HL-60 (cell line): ENCODE results near the gene BRSK1.

Source experiments
- DNase-seq, 2 experiments: peaks; one replicate each; pipeline ENCODE4 v3.0.0-alpha.2; 2010 to 2020; ENCODE audit warnings: low read depth in 1 of 2, low spot score in 1 of 2
- H3K27ac ChIP-seq: fragments of 250-450 bp; sonication (Bioruptor Pico); replicated peaks from 2 replicates; pipeline ENCODE4 v1.5.1; 2020; ENCODE audit warnings: mild to moderate bottlenecking, moderate library complexity
- H3K27me3 ChIP-seq: fragments of 250-450 bp; sonication (Bioruptor Pico); 2 replicates; pipeline ENCODE4 v1.5.1; 2021; ENCODE audit warnings: mild to moderate bottlenecking, moderate library complexity; ENCODE audit not compliant: insufficient read depth, poor library complexity, severe bottlenecking
- H3K4me3 ChIP-seq: replicated peaks from 2 replicates; pipeline ENCODE4 v1.5.1; 2011; ENCODE audit warnings: mild to moderate bottlenecking, control low read depth, low read length; ENCODE audit not compliant: insufficient read depth
- GABPA ChIP-seq: IDR thresholded peaks from 2 replicates; pipeline ENCODE4 v1.6.1; 2012; ENCODE audit warnings: low read depth
- POLR2AphosphoS5 ChIP-seq: IDR thresholded peaks from 2 replicates; pipeline ENCODE4 v1.6.1; 2012; ENCODE audit warnings: low read depth
- SPI1 ChIP-seq: IDR thresholded peaks from 2 replicates; pipeline ENCODE4 v1.6.1; 2012; ENCODE audit warnings: low read depth, mild to moderate bottlenecking, borderline replicate concordance
- TF ChIP-seq, protein P1 (sequence below): IDR thresholded peaks from 2 replicates; pipeline ENCODE4 v1.6.1; 2012; ENCODE audit warnings: low read depth; ENCODE audit not compliant: insufficient replicate concordance
- TF ChIP-seq, protein P2 (sequence below): IDR thresholded peaks from one replicate; pipeline ENCODE4 v1.5.1; 2011; ENCODE audit warnings: low read length, control low read depth, inconsistent platforms; ENCODE audit not compliant: insufficient read depth

Gene BRSK1

DNA sequence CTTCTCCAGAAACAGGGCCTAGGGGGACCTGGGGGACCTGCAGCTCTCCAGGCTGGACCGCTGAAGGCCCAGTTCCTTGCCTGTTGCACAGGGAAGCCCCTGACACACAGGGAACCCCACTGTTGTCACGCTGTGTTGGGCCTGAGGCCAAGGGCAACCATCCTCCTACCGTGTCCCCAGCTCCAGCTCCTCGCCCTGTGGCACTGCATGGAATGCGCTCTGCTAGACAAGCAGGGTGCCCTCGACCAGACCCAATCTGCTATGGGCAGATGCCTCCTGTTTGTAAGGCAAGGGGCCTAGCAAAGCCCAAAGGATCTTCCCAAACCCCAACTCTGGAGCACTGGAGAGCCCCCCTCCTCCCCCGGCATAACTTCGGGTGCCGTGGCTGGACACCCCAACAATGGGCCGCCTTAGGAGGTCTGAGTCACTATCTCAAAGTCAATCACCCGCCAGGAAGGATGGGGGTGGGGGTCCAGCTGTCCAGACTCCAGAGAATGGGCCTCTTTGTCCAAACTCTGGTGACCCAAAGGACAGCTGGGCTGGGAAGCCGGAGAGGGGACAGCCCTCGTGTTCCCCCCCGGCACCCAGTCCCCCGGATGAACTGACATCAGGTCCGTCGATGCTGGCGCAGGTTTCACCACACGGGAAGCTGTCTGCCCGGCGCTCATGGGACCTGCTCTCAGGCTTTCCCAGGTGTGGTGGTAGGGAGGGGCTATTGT, 3.7 kb downstream of the BRSK1 start:
- no peak for DNase-seq
- no peak for TF ChIP-seq POLR2AphosphoS5
- TF ChIP-seq, protein P1, sequence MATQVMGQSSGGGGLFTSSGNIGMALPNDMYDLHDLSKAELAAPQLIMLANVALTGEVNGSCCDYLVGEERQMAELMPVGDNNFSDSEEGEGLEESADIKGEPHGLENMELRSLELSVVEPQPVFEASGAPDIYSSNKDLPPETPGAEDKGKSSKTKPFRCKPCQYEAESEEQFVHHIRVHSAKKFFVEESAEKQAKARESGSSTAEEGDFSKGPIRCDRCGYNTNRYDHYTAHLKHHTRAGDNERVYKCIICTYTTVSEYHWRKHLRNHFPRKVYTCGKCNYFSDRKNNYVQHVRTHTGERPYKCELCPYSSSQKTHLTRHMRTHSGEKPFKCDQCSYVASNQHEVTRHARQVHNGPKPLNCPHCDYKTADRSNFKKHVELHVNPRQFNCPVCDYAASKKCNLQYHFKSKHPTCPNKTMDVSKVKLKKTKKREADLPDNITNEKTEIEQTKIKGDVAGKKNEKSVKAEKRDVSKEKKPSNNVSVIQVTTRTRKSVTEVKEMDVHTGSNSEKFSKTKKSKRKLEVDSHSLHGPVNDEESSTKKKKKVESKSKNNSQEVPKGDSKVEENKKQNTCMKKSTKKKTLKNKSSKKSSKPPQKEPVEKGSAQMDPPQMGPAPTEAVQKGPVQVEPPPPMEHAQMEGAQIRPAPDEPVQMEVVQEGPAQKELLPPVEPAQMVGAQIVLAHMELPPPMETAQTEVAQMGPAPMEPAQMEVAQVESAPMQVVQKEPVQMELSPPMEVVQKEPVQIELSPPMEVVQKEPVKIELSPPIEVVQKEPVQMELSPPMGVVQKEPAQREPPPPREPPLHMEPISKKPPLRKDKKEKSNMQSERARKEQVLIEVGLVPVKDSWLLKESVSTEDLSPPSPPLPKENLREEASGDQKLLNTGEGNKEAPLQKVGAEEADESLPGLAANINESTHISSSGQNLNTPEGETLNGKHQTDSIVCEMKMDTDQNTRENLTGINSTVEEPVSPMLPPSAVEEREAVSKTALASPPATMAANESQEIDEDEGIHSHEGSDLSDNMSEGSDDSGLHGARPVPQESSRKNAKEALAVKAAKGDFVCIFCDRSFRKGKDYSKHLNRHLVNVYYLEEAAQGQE, result no peak
- TF ChIP-seq SPI1, result no peak
- no peak overlapping the region for H3K27ac ChIP-seq
- H3K27me3 ChIP-seq, result peaks cover 3% of the 10 kb centered on the region
- no peak overlapping the region for H3K4me3 ChIP-seq

DNA sequence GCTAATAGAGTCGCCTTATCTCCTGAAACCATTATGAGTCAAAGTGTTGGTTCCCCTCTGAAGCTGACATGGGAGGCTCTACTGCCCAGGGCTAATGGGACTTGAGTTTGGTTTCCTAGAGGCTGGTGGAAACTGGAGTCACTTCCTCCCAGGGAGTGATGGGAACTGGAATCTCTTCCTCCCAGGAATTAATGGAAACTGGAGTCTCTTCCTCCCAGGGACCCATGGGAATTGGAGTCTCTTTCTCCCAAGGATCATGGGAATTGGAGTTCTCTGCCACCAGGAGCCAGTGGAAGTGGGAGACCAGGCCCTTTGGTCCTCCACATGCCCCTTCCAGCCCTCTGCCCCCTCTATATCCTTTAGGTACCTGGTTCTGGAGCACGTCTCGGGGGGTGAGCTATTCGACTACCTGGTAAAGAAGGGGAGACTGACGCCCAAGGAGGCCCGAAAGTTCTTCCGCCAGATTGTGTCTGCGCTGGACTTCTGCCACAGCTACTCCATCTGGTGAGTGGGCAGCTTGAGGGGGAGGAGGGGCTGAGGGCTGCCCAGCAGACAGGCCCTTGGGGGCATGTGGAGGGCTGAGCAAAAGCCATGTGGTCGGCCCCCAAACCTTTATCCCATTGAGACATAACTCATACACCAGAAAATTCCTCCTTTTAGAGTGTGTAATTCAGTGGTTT, 5.5 kb downstream of the BRSK1 start:
- no peak overlapping the region for H3K27ac ChIP-seq
- TF ChIP-seq POLR2AphosphoS5, result no peak
- no peak for TF ChIP-seq GABPA
- TF ChIP-seq, protein P2, sequence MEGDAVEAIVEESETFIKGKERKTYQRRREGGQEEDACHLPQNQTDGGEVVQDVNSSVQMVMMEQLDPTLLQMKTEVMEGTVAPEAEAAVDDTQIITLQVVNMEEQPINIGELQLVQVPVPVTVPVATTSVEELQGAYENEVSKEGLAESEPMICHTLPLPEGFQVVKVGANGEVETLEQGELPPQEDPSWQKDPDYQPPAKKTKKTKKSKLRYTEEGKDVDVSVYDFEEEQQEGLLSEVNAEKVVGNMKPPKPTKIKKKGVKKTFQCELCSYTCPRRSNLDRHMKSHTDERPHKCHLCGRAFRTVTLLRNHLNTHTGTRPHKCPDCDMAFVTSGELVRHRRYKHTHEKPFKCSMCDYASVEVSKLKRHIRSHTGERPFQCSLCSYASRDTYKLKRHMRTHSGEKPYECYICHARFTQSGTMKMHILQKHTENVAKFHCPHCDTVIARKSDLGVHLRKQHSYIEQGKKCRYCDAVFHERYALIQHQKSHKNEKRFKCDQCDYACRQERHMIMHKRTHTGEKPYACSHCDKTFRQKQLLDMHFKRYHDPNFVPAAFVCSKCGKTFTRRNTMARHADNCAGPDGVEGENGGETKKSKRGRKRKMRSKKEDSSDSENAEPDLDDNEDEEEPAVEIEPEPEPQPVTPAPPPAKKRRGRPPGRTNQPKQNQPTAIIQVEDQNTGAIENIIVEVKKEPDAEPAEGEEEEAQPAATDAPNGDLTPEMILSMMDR, result no peak
- TF ChIP-seq, protein P1, result no peak
- TF ChIP-seq SPI1, result no peak
- no peak for DNase-seq
- H3K4me3 ChIP-seq, result no peak overlapping the region
- no peaks in the 10 kb centered on the region for H3K27me3 ChIP-seq

DNA sequence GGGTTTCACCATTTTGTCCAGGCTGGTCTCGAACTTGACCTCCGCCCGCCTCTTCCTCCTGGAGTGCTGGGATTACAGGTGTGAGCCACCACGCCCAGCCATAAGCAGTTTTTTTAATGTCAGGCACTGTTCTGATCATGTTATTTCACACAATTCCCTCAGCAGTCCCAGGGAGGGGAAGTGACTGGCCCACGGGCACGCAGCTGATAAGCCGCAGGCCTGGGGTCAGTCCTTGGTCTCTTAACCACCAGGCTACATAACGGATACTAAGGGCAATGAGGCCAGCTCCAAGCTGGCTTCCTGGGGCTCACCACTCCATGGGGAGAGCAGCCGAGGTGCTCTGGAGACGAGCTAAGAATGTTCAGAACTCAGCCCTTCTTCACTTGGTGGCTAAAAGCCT, 13.5 kb downstream of the BRSK1 start:
- no peak overlapping the region for H3K27ac ChIP-seq
- no peak overlapping the region for H3K4me3 ChIP-seq
- TF ChIP-seq GABPA (no peak), SPI1 (peak; percentile 38; the same call in 1 of the 2 replicates)
- DNase-seq, result peak in 1 of 2 experiments; percentile 24
- H3K27me3 ChIP-seq, result no peaks in the 10 kb centered on the region

DNA sequence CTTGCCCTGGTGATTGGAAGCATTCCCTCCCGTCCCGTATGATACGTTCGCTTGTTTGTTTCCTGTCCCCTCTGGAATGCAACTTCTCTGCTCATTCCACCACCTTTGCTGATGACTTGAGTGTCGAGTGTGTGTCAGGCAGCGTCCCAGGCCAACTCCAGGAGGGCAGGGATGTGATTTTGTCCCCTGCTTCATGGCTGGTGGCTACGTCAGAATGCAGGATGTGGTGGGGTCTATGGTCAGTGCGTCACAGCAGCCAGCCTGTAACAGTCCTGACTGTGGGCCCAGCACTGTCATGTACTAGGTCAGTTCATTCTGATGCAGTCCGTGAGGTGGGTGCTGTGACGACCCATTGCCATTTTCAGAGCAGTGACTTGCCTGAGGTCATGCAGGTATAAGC, 16.2 kb downstream of the BRSK1 start:
- TF ChIP-seq POLR2AphosphoS5, result no peak
- TF ChIP-seq SPI1, result no peak
- TF ChIP-seq, protein P2, result no peak
- TF ChIP-seq, protein P1, result no peak
- H3K27ac ChIP-seq, result no peak overlapping the region

More for the DNA sequence above, 16.2 kb downstream of the BRSK1 start:
- H3K27me3 ChIP-seq, result no peaks in the 10 kb centered on the region
- H3K4me3 ChIP-seq, result no peak overlapping the region
- no peak for DNase-seq
